Astrocyte of the hippocampus (primary cell): ENCODE results near the gene BHLHE40.

Source experiments
- DNase-seq: peaks from one replicate; pipeline ENCODE4 v3.0.0; 2011; ENCODE audit warnings: low read depth, low spot score

BHLHE40 gene

GRCh38 chr3:5019411-5020241, 40.4 kb downstream of the BHLHE40 start:
- no peak for DNase-seq

DNA sequence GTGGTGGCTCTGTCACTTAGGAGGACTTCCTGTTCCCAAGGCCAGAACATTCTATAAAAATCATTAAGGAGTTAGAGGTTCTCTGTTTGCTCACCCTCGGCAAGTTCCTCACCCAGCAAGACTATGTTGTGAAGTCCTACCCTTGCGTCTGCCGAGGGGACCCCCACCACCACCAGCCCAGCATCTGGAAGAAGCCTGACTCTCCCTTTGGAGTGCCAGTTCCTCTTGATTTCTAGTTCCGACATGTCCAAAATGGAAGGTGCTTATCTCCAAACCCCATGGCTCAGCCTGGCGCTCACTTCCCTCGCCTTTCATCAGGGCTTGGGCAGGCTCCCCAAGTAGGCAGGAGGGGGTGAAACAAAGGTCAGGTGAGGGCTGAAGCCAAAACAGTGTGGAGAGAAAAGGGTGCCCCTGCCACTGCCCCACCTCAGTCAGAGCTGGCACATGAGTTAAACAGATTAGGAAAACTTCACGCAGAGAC, 41.0 kb downstream of the BHLHE40 start:
- DNase-seq = no peak

GRCh38 chr3:5021116-5022092, 42.2 kb downstream of the BHLHE40 start:
- DNase-seq = peak; percentile 65

DNA sequence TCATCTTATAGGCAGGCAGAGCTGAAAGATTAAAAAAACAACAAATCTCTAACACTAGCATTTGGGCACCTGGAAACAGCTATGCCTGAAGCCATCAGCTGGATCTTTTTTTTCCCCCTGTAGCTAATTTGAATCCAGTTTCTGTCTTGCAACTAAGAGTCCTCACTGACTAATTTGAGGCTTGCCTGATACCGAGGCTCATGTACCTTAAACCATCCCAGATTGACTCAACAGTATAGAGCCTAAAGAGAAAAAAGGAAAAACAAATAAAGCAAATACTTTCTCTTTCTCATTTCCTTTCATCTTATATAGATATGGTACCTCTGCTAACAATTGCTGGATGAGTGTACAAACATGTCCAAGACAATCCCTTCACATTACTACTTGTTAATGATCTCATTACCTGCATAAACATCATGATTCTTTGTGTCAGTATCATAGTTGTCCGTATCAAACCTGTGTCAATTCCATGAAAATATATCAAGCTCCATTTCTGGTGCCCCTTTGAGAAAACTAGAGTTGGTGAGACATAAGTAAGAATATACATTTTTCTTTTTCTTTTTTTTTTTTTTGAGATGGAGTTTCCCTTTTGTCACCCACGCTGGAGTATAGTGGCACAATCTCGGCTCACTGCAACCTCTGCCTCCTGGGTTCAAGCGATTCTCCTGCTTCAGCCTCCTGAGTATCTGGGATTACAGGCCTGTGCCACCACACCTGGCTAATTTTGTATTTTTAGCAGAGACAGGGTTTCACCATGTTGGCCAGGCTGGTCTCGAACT, 43.1 kb downstream of the BHLHE40 start:
- DNase-seq = no peak

- peak; percentile 98 for DNase-seq
These were observed 43.9 kb downstream of the BHLHE40 start for GRCh38 chr3:5022966-5023776.

DNA sequence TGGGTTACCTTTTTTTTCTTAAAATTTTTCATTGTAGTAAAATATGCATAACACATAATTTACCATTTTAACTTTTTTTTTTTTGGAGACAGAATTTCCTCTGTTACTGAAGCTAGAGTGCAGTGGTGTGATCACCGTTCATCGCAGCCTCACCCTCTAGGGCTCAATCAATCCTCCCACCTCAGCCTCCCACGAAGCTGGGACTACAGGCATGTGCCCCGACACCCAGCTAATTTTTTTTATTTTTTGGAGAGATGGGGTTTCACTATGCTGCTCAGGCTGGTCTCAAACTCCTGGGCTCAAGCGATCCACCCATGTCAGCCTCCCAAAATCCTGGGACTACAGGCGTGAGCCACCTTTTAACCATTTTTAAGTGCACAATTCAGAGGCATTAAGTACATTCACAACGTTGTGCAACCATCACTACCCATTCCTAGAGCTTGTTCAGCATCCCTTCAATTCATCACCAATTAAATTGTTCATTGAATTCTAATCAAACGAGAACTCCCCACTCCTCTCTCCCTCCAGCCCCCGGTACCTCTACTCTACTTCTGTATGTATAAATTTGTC, 44.6 kb downstream of the BHLHE40 start:
- DNase-seq = no peak

DNA sequence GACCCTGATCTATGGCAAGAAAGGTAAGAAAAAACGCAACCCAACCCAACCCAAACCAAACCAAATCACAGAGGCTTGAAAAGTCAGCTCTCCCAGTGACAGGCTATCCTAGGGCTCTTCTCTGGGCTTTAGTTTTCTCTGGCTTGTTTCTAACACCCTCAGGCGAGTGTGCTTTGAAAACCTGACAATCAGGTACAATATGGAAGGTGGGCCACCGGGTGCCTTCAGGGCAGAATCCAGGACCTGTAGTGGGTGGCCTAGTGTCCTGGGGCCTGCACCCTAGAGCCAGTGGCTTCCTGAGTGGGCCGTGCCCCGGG, 46.8 kb downstream of the BHLHE40 start:
- DNase-seq = no peak

DNA sequence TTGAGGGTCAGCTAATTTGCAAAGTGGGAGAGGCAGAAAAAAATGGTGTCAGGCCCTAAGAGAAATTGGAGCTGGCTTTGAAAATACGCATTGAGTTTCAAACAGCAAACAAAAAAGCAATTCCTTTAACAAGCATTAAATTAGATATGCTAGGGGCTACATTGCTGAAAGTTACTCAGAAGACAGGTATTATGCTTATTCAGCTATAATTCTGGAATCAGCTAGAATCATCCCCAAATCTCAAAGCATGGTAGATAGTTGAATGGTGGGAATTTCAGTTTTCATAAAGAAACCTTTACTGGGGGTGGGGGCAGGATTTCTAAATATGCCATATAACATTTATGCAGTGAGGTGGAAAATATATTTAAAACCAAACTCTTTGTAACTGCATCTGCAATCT, 50.5 kb downstream of the BHLHE40 start:
- no peak for DNase-seq

- no peak for DNase-seq
These were observed 50.9 kb downstream of the BHLHE40 start for GRCh38 chr3:5030152-5030551.

DNA sequence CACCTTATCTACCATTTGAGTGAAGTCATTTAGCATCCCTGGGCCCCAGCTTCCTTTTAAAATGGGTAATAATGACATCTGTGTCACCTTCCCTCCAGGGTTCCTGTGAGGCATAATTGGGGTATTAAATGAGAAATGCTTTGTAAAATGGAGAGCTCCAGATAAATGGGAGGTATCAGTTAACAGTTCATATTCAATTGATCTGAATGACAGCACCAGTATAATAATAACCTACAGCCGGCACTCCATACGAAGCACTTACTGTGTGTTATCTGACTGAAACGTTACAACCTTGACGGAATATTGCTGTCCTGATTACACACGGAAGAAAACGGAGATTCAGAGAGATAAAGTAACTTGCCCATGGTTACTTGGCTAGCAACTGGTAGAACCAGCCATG, 53.6 kb downstream of the BHLHE40 start:
- no peak for DNase-seq
